Coronary artery (tissue), 2 donors: ENCODE results near the gene KRTAP3-2.
A peak's percentile ranks its signal among the peaks of the same experiment; 100 is the strongest.

ENCODE experiments used
- DNase-seq: peaks from one replicate; pipeline ENCODE4 v3.0.0-alpha.2; 2017; ENCODE audit warnings: low spot score
- H3K27ac ChIP-seq, 2 donors: fragments of 200-600 bp; sonication (generic); one replicate each; pipeline ENCODE4 v1.5.1; 2016 to 2019
- H3K4me3 ChIP-seq: fragments of 200-600 bp; sonication (generic); 2 replicates; pipeline ENCODE4 v1.5.1; 2016; ENCODE audit warnings: mild to moderate bottlenecking, moderate library complexity
- CTCF ChIP-seq: fragments of 200-600 bp; sonication (generic); IDR thresholded peaks from one replicate; pipeline ENCODE4 v1.5.1; 2019; ENCODE audit warnings: antibody characterized with exemption

Gene KRTAP3-2

DNA sequence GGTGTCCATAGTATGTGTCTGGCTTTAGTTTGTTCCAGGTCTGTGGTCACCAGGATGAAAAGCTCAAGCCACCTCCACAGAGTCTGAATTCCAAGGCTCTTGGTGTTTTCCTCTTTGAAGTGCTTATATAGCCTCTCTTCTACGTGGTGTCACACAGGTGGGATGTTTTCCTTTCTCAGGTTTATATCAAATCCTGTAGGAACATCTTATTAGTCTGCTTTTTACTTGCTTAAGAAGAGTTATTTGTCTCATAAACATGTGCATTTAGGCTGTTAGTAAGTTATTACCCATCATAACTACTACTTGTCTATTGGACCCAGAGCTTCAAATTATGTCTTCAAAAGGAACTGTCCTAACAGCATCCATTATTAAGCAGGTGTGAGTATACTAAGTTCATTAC lies 32.9 kb downstream of the KRTAP3-2 start, which contains the start of gene KRT39:
KRT39 (minus strand) TSS at position 101 of the 400 bp plus-strand sequence; CDS start at position 9, 92 bp downstream.
- no peak for TF ChIP-seq CTCF
- no peak for DNase-seq
- Histone ChIP-seq H3K27ac (no peak within 1 kb of the TSS), H3K4me3 (no peak within 1 kb of the TSS)

GRCh38 chr17:40963838-40964237 lies 35.9 kb downstream of the KRTAP3-2 start:
- peak; percentile 26 for TF ChIP-seq CTCF
- no peak for DNase-seq
- no peak overlapping the region for H3K27ac ChIP-seq
- no peak overlapping the region for H3K4me3 ChIP-seq

GRCh38 chr17:40962059-40962561 lies 37.6 kb downstream of the KRTAP3-2 start:
- H3K4me3 ChIP-seq: no peak overlapping the region
- TF ChIP-seq CTCF: no peak
- H3K27ac ChIP-seq: no peak overlapping the region
- DNase-seq: no peak

GRCh38 chr17:40961591-40961990 lies 38.1 kb downstream of the KRTAP3-2 start:
- Histone ChIP-seq H3K4me3 (no peak overlapping the region), H3K27ac (no peak overlapping the region)
- DNase-seq: no peak
- TF ChIP-seq CTCF: no peak

DNA sequence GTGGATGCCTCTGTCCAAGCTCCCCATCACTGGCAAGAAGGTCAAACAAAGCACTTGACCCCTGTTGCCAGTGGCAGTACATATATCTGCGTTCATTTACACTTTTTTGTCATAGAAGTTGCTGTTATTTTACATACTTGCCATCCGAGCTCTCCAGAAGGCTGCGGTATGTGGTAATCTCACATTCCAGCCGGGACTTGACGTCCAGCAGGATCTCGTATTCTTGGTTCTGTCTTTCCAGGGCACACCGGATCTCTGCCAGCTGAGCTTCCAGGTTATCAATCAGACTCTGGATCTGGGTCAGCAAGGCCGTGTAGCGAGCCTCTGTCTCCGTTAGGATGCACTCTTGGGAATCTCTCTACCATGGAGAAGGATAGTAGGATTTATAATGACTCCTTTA lies 39.6 kb downstream of the KRTAP3-2 start:
- TF ChIP-seq CTCF: no peak
- DNase-seq: no peak
- H3K4me3 ChIP-seq: peak overlapping the region; percentile 36
- H3K27ac ChIP-seq: no peak overlapping the region

DNA sequence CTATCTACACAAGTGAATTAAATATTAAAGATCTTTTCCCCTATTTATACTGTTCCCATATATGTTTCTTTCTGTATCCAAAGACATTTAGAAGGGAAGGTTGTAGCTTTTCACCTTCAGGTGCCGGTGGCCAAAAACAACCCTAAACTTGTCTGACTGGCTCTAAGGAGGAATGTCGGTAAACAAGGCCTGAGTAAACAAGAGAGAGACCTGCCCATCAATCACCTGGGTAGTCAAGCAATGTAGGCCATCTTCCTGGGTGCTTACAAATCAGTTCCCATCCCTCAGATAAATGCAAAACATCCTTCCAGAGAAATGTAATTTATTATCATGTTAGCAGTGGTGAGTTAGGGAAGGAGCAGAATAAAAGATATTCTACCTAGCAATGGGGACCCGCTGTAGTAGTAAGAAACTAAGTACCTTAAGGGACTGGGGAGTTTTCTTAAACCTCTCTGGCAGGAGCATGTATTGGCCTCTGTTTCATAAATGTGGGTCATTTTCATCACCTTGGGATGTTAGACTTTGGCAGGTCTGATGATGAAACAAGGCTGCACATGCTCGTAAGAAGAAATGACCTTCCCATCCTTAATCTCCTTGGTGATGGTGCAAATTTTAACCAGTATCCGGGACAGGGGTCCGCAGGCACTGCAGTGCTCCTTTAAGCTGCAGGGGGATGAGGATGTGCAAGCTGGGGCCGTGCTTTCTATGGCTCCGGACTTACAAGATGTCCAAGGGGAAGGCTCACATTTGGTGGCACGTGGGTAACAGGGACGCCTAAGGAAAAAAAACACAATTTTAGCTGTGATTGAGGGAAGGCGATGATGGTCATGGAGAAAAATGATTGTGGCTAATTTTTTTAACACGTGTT lies 41.4 kb downstream of the KRTAP3-2 start:
- DNase-seq: no peak
- TF ChIP-seq CTCF: no peak
- H3K4me3 ChIP-seq: no peak overlapping the region
- H3K27ac ChIP-seq: no peak overlapping the region
